Measurements from ENCODE around the gene FSD1L. TPM values are rescaled to one million over a fixed set of nuclear protein-coding genes. Genes with fewer than 3 reads are reported as not detected.

Gene FSD1L
- total RNA-seq, 1 experiment from 2014 or later, result 5.5 TPM

GRCh38 chr9:105431424-105432246 lies 16.2 kb upstream of the FSD1L start:
- H2BK20ac ChIP-seq (ENCODE audit: low read depth, low read length, poor library complexity, severe bottlenecking), result no peak overlapping the region
- H2BK15ac ChIP-seq (ENCODE audit: low read depth, low read length), result no peak overlapping the region
- no peak overlapping the region for H3K56ac ChIP-seq (ENCODE audit: insufficient read length, low read depth, low read length)
- H3K27me3 ChIP-seq (ENCODE audit: insufficient read depth, low read length), result no peaks in the 10 kb centered on the region
- no peak overlapping the region for H2BK12ac ChIP-seq (ENCODE audit: insufficient read length, low read depth, low read length)
- H3K4me2 ChIP-seq (ENCODE audit: insufficient read depth, insufficient read length, low read length), result no peak overlapping the region
- no peak overlapping the region for H4K5ac ChIP-seq (ENCODE audit: insufficient read length, low read depth, low read length)
- H3K9me3 ChIP-seq (ENCODE audit: control insufficient read depth, low read depth, low read length), result no peaks in the 10 kb centered on the region
- H3K79me1 ChIP-seq (ENCODE audit: insufficient read depth, low read depth, low read length, poor library complexity, severe bottlenecking), result no peaks in the 10 kb centered on the region
- no peak overlapping the region for H4K91ac ChIP-seq (ENCODE audit: insufficient read length, low read depth, low read length)
- H3K4me1 ChIP-seq (ENCODE audit: insufficient read depth, low read length), result no peaks in the 10 kb centered on the region
- no peak overlapping the region for H3K23ac ChIP-seq (ENCODE audit: insufficient read length, low read depth, low read length)
- H4K8ac ChIP-seq (replicated peaks; ENCODE audit: insufficient read length, low read depth, low read length), result no peak overlapping the region
- no peak overlapping the region for H3K14ac ChIP-seq (ENCODE audit: insufficient read depth, low read length)
- H2AK5ac ChIP-seq (ENCODE audit: insufficient read length, low read length), result no peak overlapping the region
- no peak overlapping the region for H2BK5ac ChIP-seq (ENCODE audit: insufficient read length, low read length)
- H3K4me3 Mint-ChIP-seq, result no peak overlapping the region
- H2BK120ac ChIP-seq (ENCODE audit: low read depth, low read length, poor library complexity, severe bottlenecking), result no peak overlapping the region
- H4K20me1 ChIP-seq (ENCODE audit: control insufficient read depth, insufficient read depth, insufficient read length), result no peaks in the 10 kb centered on the region
- no peak overlapping the region for H2AFZ ChIP-seq (ENCODE audit: low read length)
- no peak overlapping the region for H3K4ac ChIP-seq (ENCODE audit: low read depth, low read length)
- no peak overlapping the region for H3K27ac ChIP-seq (ENCODE audit: insufficient read length, low read depth, low read length)
- no peaks in the 10 kb centered on the region for H3K79me2 ChIP-seq (ENCODE audit: insufficient read depth, low read length)
- no peaks in the 10 kb centered on the region for H3K23me2 ChIP-seq (ENCODE audit: insufficient read length, low read depth, low read length, poor library complexity, severe bottlenecking)
- TF ChIP-seq CTCF (conservative IDR thresholded peaks at IDR 0.05), result no peak
- no peak overlapping the region for H3K27ac Mint-ChIP-seq
- H3K18ac ChIP-seq (ENCODE audit: insufficient read length, low read depth, low read length), result no peak overlapping the region
- no peak overlapping the region for H3K9ac ChIP-seq (ENCODE audit: extremely low read depth, insufficient read length, low read length)
- H3K4me1 Mint-ChIP-seq, result no peaks in the 10 kb centered on the region
- no CpG with 5 or more reads among the region's 9 CpGs for WGBS (ENCODE audit: extremely low coverage, insufficient read length, low lambda C conversion rate)
- no peak overlapping the region for H3T11ph ChIP-seq (ENCODE audit: low read length)
- peaks cover 0 to 5% (median 3%) of the 10 kb centered on the region in 3 experiments; a peak in 2 of 7 replicates for H3K36me3 Mint-ChIP-seq (ENCODE audit: insufficient read depth in 1 of 3, low read depth in 3 of 3)
- no peak for DNase-seq
- H3K9me3 Mint-ChIP-seq, result peaks cover 0 to 5% of the 10 kb centered on the region in 2 experiments; a peak in 3 of 5 replicates
- no peaks in the 10 kb centered on the region for H3K27me3 Mint-ChIP-seq (ENCODE audit: low read depth)

Data from H9 (cell line).